NCI-H748 (cell line): ENCODE measurements around the gene SHC2.

ENCODE experiments used
- DNase-seq: peaks from one replicate; lab custom pipeline; 2025; ENCODE audit not compliant: unreplicated experiment; lab: John Stamatoyannopoulos, UW

Gene SHC2

GRCh38 chr19:472005-472858, 11.4 kb upstream of the SHC2 start:
- DNase-seq, result no peak

GRCh38 chr19:470701-471100, 9.9 kb upstream of the SHC2 start:
- DNase-seq, result no peak

GRCh38 chr19:469833-470232, 9.0 kb upstream of the SHC2 start:
- DNase-seq, result no peak

GRCh38 chr19:468587-469256, 7.9 kb upstream of the SHC2 start:
- no peak for DNase-seq

- DNase-seq, result no peak
Measured at GRCh38 chr19:467554-467953, 6.7 kb upstream of the SHC2 start.

GRCh38 chr19:465056-465816, 4.4 kb upstream of the SHC2 start:
- DNase-seq, result no peak

GRCh38 chr19:464208-464545, 3.3 kb upstream of the SHC2 start:
- no peak for DNase-seq

- DNase-seq, result no peak
Measured at GRCh38 chr19:463483-464207, 2.8 kb upstream of the SHC2 start.

GRCh38 chr19:461721-462551, 1.1 kb upstream of the SHC2 start:
- peak; percentile 81 for DNase-seq

- peak; percentile 92 for DNase-seq
Measured at GRCh38 chr19:459724-460511, 915 bp downstream of the SHC2 start.

- DNase-seq, result no peak
Measured at GRCh38 chr19:458091-459042, 2.5 kb downstream of the SHC2 start.

GRCh38 chr19:457636-458035, 3.2 kb downstream of the SHC2 start:
- DNase-seq, result no peak

- peak; percentile 55 for DNase-seq
Measured at GRCh38 chr19:456547-457110, 4.2 kb downstream of the SHC2 start.

- DNase-seq, result no peak
Measured at GRCh38 chr19:455851-456546, 4.8 kb downstream of the SHC2 start.

GRCh38 chr19:455031-455705, 5.7 kb downstream of the SHC2 start:
- DNase-seq, result no peak

- DNase-seq, result no peak
Measured at GRCh38 chr19:453606-454005, 7.2 kb downstream of the SHC2 start.

- no peak for DNase-seq
Measured at GRCh38 chr19:452829-453228, 8.0 kb downstream of the SHC2 start.
